ENCODE data around the gene CCDC192.

Gene CCDC192

GRCh38 chr5:127960270-127960691, 257.1 kb downstream of the CCDC192 start:
- TF ChIP-seq CTCF (IDR thresholded peaks at IDR 0.05) (no peak), ZFX (IDR thresholded peaks at IDR 0.05; ENCODE audit: borderline replicate concordance) (no peak)
- peak overlapping the region; percentile 93 for H3K27ac ChIP-seq

- no peak for TF ChIP-seq CTCF (IDR thresholded peaks at IDR 0.05)
- TF ChIP-seq ZFX (IDR thresholded peaks at IDR 0.05; ENCODE audit: borderline replicate concordance): no peak
- no peak overlapping the region for H3K27ac ChIP-seq
Measured at GRCh38 chr5:127961006-127961762, 258.0 kb downstream of the CCDC192 start.

GRCh38 chr5:127961763-127962145, 258.6 kb downstream of the CCDC192 start:
- no peak for TF ChIP-seq ZFX (IDR thresholded peaks at IDR 0.05; ENCODE audit: borderline replicate concordance)
- no peak for TF ChIP-seq CTCF (IDR thresholded peaks at IDR 0.05)
- no peak overlapping the region for H3K27ac ChIP-seq

GRCh38 chr5:127962491-127962890, 259.3 kb downstream of the CCDC192 start:
- TF ChIP-seq ZFX (IDR thresholded peaks at IDR 0.05; ENCODE audit: borderline replicate concordance) (no peak), CTCF (IDR thresholded peaks at IDR 0.05) (no peak)
- H3K27ac ChIP-seq: no peak overlapping the region

- TF ChIP-seq CTCF (IDR thresholded peaks at IDR 0.05) (no peak), ZFX (IDR thresholded peaks at IDR 0.05; ENCODE audit: borderline replicate concordance) (no peak)
- H3K27ac ChIP-seq: no peak overlapping the region
Measured at GRCh38 chr5:127963233-127963632, 260.0 kb downstream of the CCDC192 start.

GRCh38 chr5:127963931-127964330, 260.7 kb downstream of the CCDC192 start:
- no peak overlapping the region for H3K27ac ChIP-seq
- TF ChIP-seq ZFX (IDR thresholded peaks at IDR 0.05; ENCODE audit: borderline replicate concordance): no peak
- no peak for TF ChIP-seq CTCF (IDR thresholded peaks at IDR 0.05)

- H3K27ac ChIP-seq: peak overlapping the region; percentile 60
- no peak for TF ChIP-seq ZFX (IDR thresholded peaks at IDR 0.05; ENCODE audit: borderline replicate concordance)
- TF ChIP-seq CTCF (IDR thresholded peaks at IDR 0.05): no peak
Measured at GRCh38 chr5:127967323-127967982, 264.3 kb downstream of the CCDC192 start.
